DND-41 (cell line): ENCODE results near the gene AP3M1.

Experiments used
- ATAC-seq: fragments of 200-7000 bp; cut with Tn5 transposase; 3 replicates; pipeline ENCODE4 v1.9.1; 2021; ENCODE audit warnings: low read depth; ENCODE audit not compliant: insufficient read depth
- DNase-seq: peaks from one replicate; pipeline ENCODE4 v3.0.0-alpha.2; 2020
- H2AFZ ChIP-seq: 2 replicates; pipeline ENCODE4 v1.6.0; 2012; ENCODE audit warnings: low read depth, low read length
- H3K27ac ChIP-seq: 2 replicates; pipeline ENCODE4 v1.5.1; 2012; ENCODE audit warnings: low read length, inconsistent platforms
- H3K27me3 ChIP-seq: fragments of 200-600 bp; sonication (generic); 2 replicates; pipeline ENCODE4 v1.6.0; 2012; ENCODE audit warnings: low read length, mild to moderate bottlenecking, inconsistent platforms; ENCODE audit not compliant: insufficient read depth, poor library complexity
- H3K36me3 ChIP-seq: 2 replicates; pipeline ENCODE4 v1.5.1; 2012; ENCODE audit warnings: low read length, inconsistent platforms; ENCODE audit not compliant: insufficient read depth
- H3K4me1 ChIP-seq: 2 replicates; pipeline ENCODE4 v1.5.1; 2012; ENCODE audit warnings: mild to moderate bottlenecking, low read length; ENCODE audit not compliant: insufficient read depth
- H3K4me2 ChIP-seq: 2 replicates; pipeline ENCODE4 v1.6.0; 2012; ENCODE audit warnings: mild to moderate bottlenecking, moderate library complexity, low read length, inconsistent platforms; ENCODE audit not compliant: insufficient read depth
- H3K4me3 ChIP-seq, 2 experiments: fragments of 200-600 bp in 1 of 2; shearing (Covaris generic) in 1 of 2; 2 replicates each; pipeline ENCODE4 v1.5.1; 2012 to 2016; ENCODE audit warnings: inconsistent platforms in 2 of 2, low read length in 2 of 2, mild to moderate bottlenecking in 2 of 2, low read depth in 1 of 2, moderate library complexity in 1 of 2
- H3K79me2 ChIP-seq: 2 replicates; pipeline ENCODE4 v1.6.0; 2012; ENCODE audit warnings: low read length, inconsistent platforms; ENCODE audit not compliant: insufficient read depth
- H3K9ac ChIP-seq: 2 replicates; pipeline ENCODE4 v1.6.0; 2012; ENCODE audit warnings: low read depth, mild to moderate bottlenecking, inconsistent platforms, low read length, moderate library complexity
- H3K9me3 ChIP-seq: 2 replicates; pipeline ENCODE4 v1.5.1; 2012; ENCODE audit warnings: low read length, moderate library complexity, mild to moderate bottlenecking, inconsistent platforms; ENCODE audit not compliant: insufficient read depth, severe bottlenecking
- H4K20me1 ChIP-seq: 2 replicates; pipeline ENCODE4 v1.6.0; 2012; ENCODE audit warnings: low read length; ENCODE audit not compliant: insufficient read depth
- CTCF ChIP-seq: IDR thresholded peaks from 2 replicates; pipeline ENCODE4 v1.5.1; 2012; ENCODE audit warnings: borderline replicate concordance, low read length, moderate library complexity, mild to moderate bottlenecking; ENCODE audit not compliant: poor library complexity, severe bottlenecking; ENCODE audit errors: extremely low read depth
- EZH2 ChIP-seq: IDR thresholded peaks from 3 replicates; pipeline ENCODE4 v1.6.1; 2012; ENCODE audit warnings: borderline replicate concordance, low read depth, mild to moderate bottlenecking, moderate library complexity, low read length, inconsistent platforms; ENCODE audit not compliant: severe bottlenecking

The AP3M1 gene

GRCh38 chr10:74081941-74082718 lies 68.5 kb downstream of the AP3M1 start:
- no peak overlapping the region for H3K27ac ChIP-seq
- H2AFZ ChIP-seq, result no peak overlapping the region
- H3K9me3 ChIP-seq, result no peaks in the 10 kb centered on the region
- TF ChIP-seq EZH2 (no peak), CTCF (no peak)
- no peak for ATAC-seq
- H3K4me3 ChIP-seq, result no peak overlapping the region
- H3K4me2 ChIP-seq, result no peak overlapping the region
- DNase-seq, result no peak
- H3K27me3 ChIP-seq, result no peaks in the 10 kb centered on the region
- no peaks in the 10 kb centered on the region for H4K20me1 ChIP-seq
- H3K36me3 ChIP-seq, result no peaks in the 10 kb centered on the region
- no peaks in the 10 kb centered on the region for H3K4me1 ChIP-seq
- no peak overlapping the region for H3K9ac ChIP-seq
- no peaks in the 10 kb centered on the region for H3K79me2 ChIP-seq

GRCh38 chr10:74081192-74081803 lies 69.3 kb downstream of the AP3M1 start:
- Histone ChIP-seq H3K27ac (no peak overlapping the region), H3K9ac (no peak overlapping the region), H3K4me2 (no peak overlapping the region), H3K9me3 (no peaks in the 10 kb centered on the region), H3K27me3 (no peaks in the 10 kb centered on the region), H3K4me1 (no peaks in the 10 kb centered on the region), H3K36me3 (no peaks in the 10 kb centered on the region), H3K4me3 (no peak overlapping the region), H2AFZ (no peak overlapping the region), H4K20me1 (no peaks in the 10 kb centered on the region), H3K79me2 (no peaks in the 10 kb centered on the region)
- TF ChIP-seq CTCF, result peak; percentile 81
- no peak for TF ChIP-seq EZH2
- DNase-seq, result peak; percentile 56
- peak; percentile 79 for ATAC-seq

GRCh38 chr10:74079936-74080590 lies 70.6 kb downstream of the AP3M1 start:
- Histone ChIP-seq H3K9ac (no peak overlapping the region), H3K4me2 (no peak overlapping the region), H3K4me3 (no peak overlapping the region), H3K4me1 (no peaks in the 10 kb centered on the region), H3K27me3 (no peaks in the 10 kb centered on the region), H4K20me1 (no peaks in the 10 kb centered on the region), H2AFZ (no peak overlapping the region), H3K36me3 (no peaks in the 10 kb centered on the region), H3K27ac (no peak overlapping the region), H3K9me3 (no peaks in the 10 kb centered on the region), H3K79me2 (no peaks in the 10 kb centered on the region)
- no peak for ATAC-seq
- TF ChIP-seq CTCF (no peak), EZH2 (no peak)
- no peak for DNase-seq
